ENCODE measurements around the gene GNAI3. TPM values are rescaled to one million over a fixed set of nuclear protein-coding genes. Genes with fewer than 3 reads are reported as not detected.
A peak's percentile ranks its signal among the peaks of the same experiment; 100 is the strongest.

The GNAI3 gene
- total RNA-seq, 2 experiments from 2014 or later, result 3.8 to 6.1 TPM

GRCh38 chr1:109624201-109625010, 76.0 kb downstream of the GNAI3 start:
- ChIA-PET CTCF (ENCODE audit: unreplicated experiment) (interaction anchor here (1.0 to 2.2 kb wide), 2 partner anchors 13 to 15 kb away, joined by 4 to 7 read pairs; no protein-coding TSS in a partner anchor), POLR2A (interaction anchor here (0.6 to 1.0 kb wide), 3 partner anchors 76 to 786 kb away, joined by 3 to 5 read pairs (median 5); partner anchors contain the start of gene GNAI3)
- Histone ChIP-seq H3K4me3 (ENCODE audit: low read depth, low read length, poor library complexity, severe bottlenecking) (peak overlapping the region; percentile 44), H3K9me2 (ENCODE audit: insufficient read depth, low read length) (no peaks in the 10 kb centered on the region), H3K79me2 (ENCODE audit: insufficient read depth, low read depth, low read length) (peaks cover 35% of the 10 kb centered on the region), H3K36me3 (ENCODE audit: insufficient read depth, low read length) (peaks cover 24% of the 10 kb centered on the region; the same call in 1 of the 2 replicates), H2AFZ (ENCODE audit: low read length) (no peak overlapping the region), H3K9me3 (ENCODE audit: low read length) (no peaks in the 10 kb centered on the region), H4K20me1 (ENCODE audit: insufficient read depth, low read length) (0 out of 2 replicates have a peak, but pooled peaks cover 5% of the 10 kb centered on the region), H3K4me2 (ENCODE audit: low read length) (peak overlapping the region; percentile 97), H3K27ac (ENCODE audit: low read depth, low read length, poor library complexity, severe bottlenecking) (peak overlapping the region; percentile 49), H3K4me1 (ENCODE audit: insufficient read depth, low read length, poor library complexity, severe bottlenecking) (peaks cover 41% of the 10 kb centered on the region)
- TF ChIP-seq CTCF (conservative IDR thresholded peaks at IDR 0.05; ENCODE audit: low read length) (no peak), EZH2phosphoT487 (IDR thresholded peaks at IDR 0.05; ENCODE audit: borderline replicate concordance, low read depth, low read length) (no peak)
- intact Hi-C loops (cut with micrococcal nuclease; ENCODE audit: unreplicated experiment), result loop anchor here (5.0 kb wide), 1 partner anchor 132 kb away; the partner anchor contains the start of gene CYB561D1
- no TSS peak for BruUV-seq (replicated peaks)
- peak; percentile 72 for DNase-seq (ENCODE audit: low spot score)

GRCh38 chr1:109625176-109625575, 76.8 kb downstream of the GNAI3 start:
- POLR2A ChIA-PET, result no interaction called here
- no peak overlapping the region for H3K27ac ChIP-seq (ENCODE audit: low read depth, low read length, poor library complexity, severe bottlenecking)
- no peak for TF ChIP-seq CTCF (conservative IDR thresholded peaks at IDR 0.05; ENCODE audit: low read length)
- no TSS peak for BruUV-seq (replicated peaks)
- H4K20me1 ChIP-seq (ENCODE audit: insufficient read depth, low read length), result 0 out of 2 replicates have a peak, but pooled peaks cover 5% of the 10 kb centered on the region
- no peak for DNase-seq (ENCODE audit: low spot score)
- H3K9me3 ChIP-seq (ENCODE audit: low read length), result no peaks in the 10 kb centered on the region
- H3K9me2 ChIP-seq (ENCODE audit: insufficient read depth, low read length), result no peaks in the 10 kb centered on the region
- intact Hi-C loops (cut with micrococcal nuclease; ENCODE audit: unreplicated experiment), result no loop called here
- no peak overlapping the region for H3K4me3 ChIP-seq (ENCODE audit: low read depth, low read length, poor library complexity, severe bottlenecking)
- H3K4me2 ChIP-seq (ENCODE audit: low read length), result no peak overlapping the region; the same call in 1 of the 2 replicates
- H3K4me1 ChIP-seq (ENCODE audit: insufficient read depth, low read length, poor library complexity, severe bottlenecking), result peaks cover 41% of the 10 kb centered on the region
- H3K79me2 ChIP-seq (ENCODE audit: insufficient read depth, low read depth, low read length), result peaks cover 30% of the 10 kb centered on the region
- H3K36me3 ChIP-seq (ENCODE audit: insufficient read depth, low read length), result peaks cover 32% of the 10 kb centered on the region; the same call in 1 of the 2 replicates
- no peak overlapping the region for H2AFZ ChIP-seq (ENCODE audit: low read length)
- CTCF ChIA-PET (ENCODE audit: unreplicated experiment), result interaction anchor here (1.0 to 2.2 kb wide), 2 partner anchors 14 to 15 kb away, joined by 4 to 7 read pairs; no protein-coding TSS in a partner anchor

All from OCI-LY7 (cell line).